ENCODE measurements around the gene LRRC8A. TPM values are rescaled to one million over a fixed set of nuclear protein-coding genes. Genes with fewer than 3 reads are reported as not detected.
A peak's percentile ranks its signal among the peaks of the same experiment; 100 is the strongest.

The LRRC8A gene
- total RNA-seq, 1 donor from 2014 or later = 20.2 TPM

- no peak for ATAC-seq (ENCODE audit: poor library complexity)
- intact Hi-C loops (cut with DNase I) = no loop called here
- no peak for DNase-seq
Measured at GRCh38 chr9:128913995-128914772, 32.3 kb downstream of the LRRC8A start.

GRCh38 chr9:128916204-128916603 lies 34.3 kb downstream of the LRRC8A start:
- ATAC-seq (ENCODE audit: poor library complexity) (peak; percentile 30), DNase-seq (peak; percentile 81)
- intact Hi-C loops (cut with DNase I) = no loop called here

- DNase-seq = no peak
- no peak for ATAC-seq (ENCODE audit: poor library complexity)
- intact Hi-C loops (cut with DNase I) = no loop called here
Measured at GRCh38 chr9:128916745-128917144, 34.8 kb downstream of the LRRC8A start.

GRCh38 chr9:128917151-128917849 lies 35.4 kb downstream of the LRRC8A start:
- peak; percentile 85 for DNase-seq
- ATAC-seq (ENCODE audit: poor library complexity) = peak; percentile 58
- intact Hi-C loops (cut with DNase I) = no loop called here

- intact Hi-C loops (cut with DNase I) = no loop called here
- no peak for ATAC-seq (ENCODE audit: poor library complexity)
- DNase-seq = no peak
Measured at GRCh38 chr9:128918921-128919320, 37.0 kb downstream of the LRRC8A start.

GRCh38 chr9:128919402-128920089 lies 37.6 kb downstream of the LRRC8A start:
- intact Hi-C loops (cut with DNase I) = loop anchor here (5.0 kb wide), 1 partner anchor 37 kb away; the partner anchor contains the start of genes KYAT1 and LRRC8A
- no peak for ATAC-seq (ENCODE audit: poor library complexity)

GRCh38 chr9:128920381-128921058 lies 38.6 kb downstream of the LRRC8A start, which contains the start of gene PHYHD1:
TSS of gene PHYHD1 (plus strand) at chr9:128920982. CDS start at chr9:128922324, 1,342 bp downstream.
- ATAC-seq (ENCODE audit: poor library complexity) (peak; percentile 70), DNase-seq (peak; percentile 84)
- intact Hi-C loops (cut with DNase I) = loop anchor here (5.0 kb wide), 1 partner anchor 38 kb away; the partner anchor contains the start of genes KYAT1 and LRRC8A

More at GRCh38 chr9:128919402-128920089, 37.6 kb downstream of the LRRC8A start:
- no peak for DNase-seq

GRCh38 chr9:128921881-128922763 lies 40.2 kb downstream of the LRRC8A start:
- ATAC-seq (ENCODE audit: poor library complexity) (peak; percentile 73), DNase-seq (peak; percentile 74)
- intact Hi-C loops (cut with DNase I) = loop anchor here (5.0 kb wide), 1 partner anchor 40 kb away; the partner anchor contains the start of genes KYAT1 and LRRC8A

GRCh38 chr9:128923493-128923883 lies 41.6 kb downstream of the LRRC8A start:
- ATAC-seq (ENCODE audit: poor library complexity) = no peak
- no peak for DNase-seq
- intact Hi-C loops (cut with DNase I) = loop anchor here (5.0 kb wide), 1 partner anchor 41 kb away; the partner anchor contains the start of genes KYAT1 and LRRC8A

GRCh38 chr9:128927731-128928411 lies 45.9 kb downstream of the LRRC8A start:
- no peak for DNase-seq
- ATAC-seq (ENCODE audit: poor library complexity) = peak; percentile 83
- intact Hi-C loops (cut with DNase I) = loop anchor here (2.0 kb wide), 1 partner anchor 65 kb away; no protein-coding TSS in a partner anchor

GRCh38 chr9:128928624-128929023 lies 46.7 kb downstream of the LRRC8A start:
- ATAC-seq (ENCODE audit: poor library complexity) (no peak), DNase-seq (no peak)

GRCh38 chr9:128929560-128929959 lies 47.6 kb downstream of the LRRC8A start:
- DNase-seq (no peak), ATAC-seq (ENCODE audit: poor library complexity) (no peak)
- intact Hi-C loops (cut with DNase I) = loop anchor here (2.0 kb wide), 1 partner anchor 67 kb away; no protein-coding TSS in a partner anchor

More at GRCh38 chr9:128928624-128929023, 46.7 kb downstream of the LRRC8A start:
- intact Hi-C loops (cut with DNase I) = loop anchor here (2.0 kb wide), 1 partner anchor 66 kb away; no protein-coding TSS in a partner anchor

GRCh38 chr9:128933731-128934130 lies 51.8 kb downstream of the LRRC8A start:
- DNase-seq (no peak), ATAC-seq (ENCODE audit: poor library complexity) (no peak)
- intact Hi-C loops (cut with DNase I) = no loop called here

- intact Hi-C loops (cut with DNase I) = no loop called here
- DNase-seq = no peak
Measured at GRCh38 chr9:128936171-128936865, 54.4 kb downstream of the LRRC8A start.

GRCh38 chr9:128937310-128938165 lies 55.6 kb downstream of the LRRC8A start:
- no peak for DNase-seq
- no peak for ATAC-seq (ENCODE audit: poor library complexity)
- intact Hi-C loops (cut with DNase I) = no loop called here

More at GRCh38 chr9:128936171-128936865, 54.4 kb downstream of the LRRC8A start:
- no peak for ATAC-seq (ENCODE audit: poor library complexity)

Data from Right ventricle myocardium superior (tissue), 1 donor.